Measurements from ENCODE around the gene GYG1.

- TF ChIP-seq LEF1 (IDR thresholded peaks at IDR 0.05; ENCODE audit: borderline replicate concordance) (no peak), NFRKB (IDR thresholded peaks at IDR 0.05) (no peak), SP1 (IDR thresholded peaks at IDR 0.05) (no peak)
Observed at GRCh38 chr3:149010966-149011365, 19.6 kb downstream of the GYG1 start.
